ENCODE results near the gene SKI. TPM values are rescaled to one million over a fixed set of nuclear protein-coding genes. Genes with fewer than 3 reads are reported as not detected.
"Not testable (repeated sequence)": the region's sequence is repeated elsewhere in the genome, so short reads cannot be mapped to it uniquely, and the experiment has no call there.

Gene SKI
- total and polyA plus RNA-seq, 10 of the 15 experiments (the other 5 are each of a cell fraction or from before 2014, with no cell fraction given): 0.03 to 14.9 (median 0.96) TPM

DNA sequence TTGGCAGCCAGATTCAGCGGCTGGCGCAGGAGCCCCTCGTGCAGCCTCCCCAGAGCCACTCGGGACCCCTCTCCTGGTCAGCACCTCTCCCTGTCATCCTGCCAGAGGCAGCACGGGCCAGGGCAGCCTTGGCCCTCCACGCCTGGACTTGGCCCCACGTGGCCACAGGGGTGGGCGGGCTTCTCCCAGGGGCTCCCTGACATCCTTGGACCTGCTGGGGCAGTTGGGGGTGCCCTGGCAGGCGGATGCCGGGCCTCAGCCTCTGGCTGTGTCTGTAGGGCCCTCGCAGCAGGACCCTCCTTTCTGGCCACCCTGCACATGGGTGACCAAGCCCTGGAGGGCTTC, 103.1 kb downstream of the SKI start:
- Histone ChIP-seq H3K9me3 (replicated peaks; ENCODE audit: control insufficient read depth, insufficient read depth, low read length) (no peaks in the 10 kb centered on the region), H3K27ac (ENCODE audit: control insufficient read depth, insufficient read depth) (no peak overlapping the region), H3K9ac (ENCODE audit: control insufficient read depth, insufficient read depth, low read length) (no peak overlapping the region), H3K4me3 (no peak overlapping the region), H4K20me1 (ENCODE audit: control insufficient read depth, insufficient read depth) (no peaks in the 10 kb centered on the region), H3K36me3 (ENCODE audit: control insufficient read depth in 2 of 2, insufficient read depth in 2 of 2, low read length in 1 of 2) (no peaks in the 10 kb centered on the region), H3K4me2 (ENCODE audit: control insufficient read depth, insufficient read depth) (no peak overlapping the region), H3K79me2 (ENCODE audit: control insufficient read depth, insufficient read depth, low read length) (no peaks in the 10 kb centered on the region), H3K27me3 (replicated peaks in 1 of 2; ENCODE audit: control insufficient read depth in 2 of 2, insufficient read depth in 2 of 2, low read length in 1 of 2) (no peaks in the 10 kb centered on the region), H2AFZ (ENCODE audit: control insufficient read depth, low read depth, low read length) (no peak overlapping the region), H3K4me1 (ENCODE audit: control insufficient read depth, insufficient read depth, low read length) (no peaks in the 10 kb centered on the region)
- no TSS peak for BruUV-seq (replicated peaks)
- intact Hi-C loops (cut with micrococcal nuclease; ENCODE audit: unreplicated experiment): no loop called here
- SMC1A ChIA-PET (ENCODE audit: uncharacterized antibody, unreplicated experiment): no interaction called here
- no peak for FAIRE-seq
- in situ Hi-C loops (cut with MboI): no loop called here
- 40% methylated on average over 11 of the region's 11 CpGs for WGBS (ENCODE audit: insufficient coverage, insufficient replicate concordance, low lambda C conversion rate, missing lambda C conversion rate)
- no peak for TF ChIP-seq HCFC1 (IDR thresholded peaks at IDR 0.05; ENCODE audit: low read length)
- no peak for ATAC-seq
- DNase-seq (ENCODE audit: low read depth, low spot score): no peak
- RAD21 ChIA-PET (ENCODE audit: unreplicated experiment): no interaction called here
- CTCF ChIA-PET: no interaction called here
- POLR2A ChIA-PET: no interaction called here

DNA sequence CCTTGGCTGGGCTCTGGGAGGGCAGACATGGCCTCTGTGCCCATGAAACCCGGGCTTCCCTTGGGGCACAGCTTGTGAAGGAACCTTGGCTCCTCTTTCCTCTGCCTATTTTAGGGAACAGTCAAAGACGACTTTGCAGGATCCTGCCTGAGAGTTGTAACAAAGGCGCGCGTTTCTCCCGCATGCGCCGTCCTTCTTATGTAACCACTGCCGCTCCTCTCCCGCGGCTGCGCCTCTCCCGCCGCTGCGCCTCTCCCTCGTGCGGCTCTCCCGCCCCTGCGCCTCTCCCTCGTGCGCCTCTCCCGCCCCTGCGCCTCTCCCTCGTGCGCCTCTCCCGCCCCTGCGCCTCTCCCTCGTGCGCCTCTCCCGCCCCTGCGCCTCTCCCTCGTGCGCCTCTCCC, 103.5 kb downstream of the SKI start:
- H3K36me3 ChIP-seq (ENCODE audit: control insufficient read depth in 2 of 2, insufficient read depth in 2 of 2, low read length in 1 of 2); SMC1A ChIA-PET (ENCODE audit: uncharacterized antibody, unreplicated experiment); ATAC-seq; H4K20me1 ChIP-seq (ENCODE audit: control insufficient read depth, insufficient read depth); POLR2A ChIA-PET; BruUV-seq (replicated peaks); H3K4me2 ChIP-seq (ENCODE audit: control insufficient read depth, insufficient read depth); DNase-seq (ENCODE audit: low read depth, low spot score); FAIRE-seq; H3K4me3 ChIP-seq; H3K27me3 ChIP-seq (replicated peaks in 1 of 2; ENCODE audit: control insufficient read depth in 2 of 2, insufficient read depth in 2 of 2, low read length in 1 of 2); H3K4me1 ChIP-seq (ENCODE audit: control insufficient read depth, insufficient read depth, low read length); H3K9ac ChIP-seq (ENCODE audit: control insufficient read depth, insufficient read depth, low read length); H2AFZ ChIP-seq (ENCODE audit: control insufficient read depth, low read depth, low read length); H3K79me2 ChIP-seq (ENCODE audit: control insufficient read depth, insufficient read depth, low read length); H3K9me3 ChIP-seq (replicated peaks; ENCODE audit: control insufficient read depth, insufficient read depth, low read length); H3K27ac ChIP-seq (ENCODE audit: control insufficient read depth, insufficient read depth); intact Hi-C loops (cut with micrococcal nuclease; ENCODE audit: unreplicated experiment); in situ Hi-C loops (cut with MboI); RAD21 ChIA-PET (ENCODE audit: unreplicated experiment): not testable (repeated sequence)
- WGBS (ENCODE audit: insufficient coverage, insufficient replicate concordance, low lambda C conversion rate, missing lambda C conversion rate): 72% methylated on average over 15 of the region's 33 CpGs
- CTCF ChIA-PET: interaction anchor here (1.0 kb wide), 1 partner anchor 137 kb away, joined by 3 read pairs; the partner anchor contains the start of gene FAAP20

DNA sequence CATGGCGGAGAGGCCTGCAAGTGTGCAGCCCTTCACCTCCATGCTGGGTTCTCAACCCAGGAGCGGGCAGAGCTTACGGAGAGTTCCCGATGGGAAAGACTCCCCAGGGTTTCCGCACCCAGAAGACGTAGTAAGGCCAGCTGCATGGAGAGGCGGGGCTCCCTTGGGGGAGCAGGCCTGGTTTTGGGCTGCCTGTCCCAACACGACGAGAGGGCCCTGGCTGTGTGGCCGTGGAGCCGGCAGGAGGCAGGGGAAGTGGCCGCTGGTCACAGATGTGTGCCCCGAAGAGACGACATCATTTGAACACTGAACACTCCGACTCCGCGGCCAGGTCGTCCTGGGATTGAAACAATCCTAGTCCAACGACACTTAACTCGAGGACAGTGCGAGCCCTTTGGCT, 106.2 kb downstream of the SKI start:
- ChIA-PET POLR2A (no interaction called here), SMC1A (ENCODE audit: uncharacterized antibody, unreplicated experiment) (no interaction called here), RAD21 (ENCODE audit: unreplicated experiment) (no interaction called here), CTCF (no interaction called here)
- Histone ChIP-seq H3K27ac (ENCODE audit: control insufficient read depth, insufficient read depth) (no peak overlapping the region), H4K20me1 (ENCODE audit: control insufficient read depth, insufficient read depth) (no peaks in the 10 kb centered on the region), H2AFZ (ENCODE audit: control insufficient read depth, low read depth, low read length) (no peak overlapping the region), H3K9me3 (replicated peaks; ENCODE audit: control insufficient read depth, insufficient read depth, low read length) (no peaks in the 10 kb centered on the region), H3K4me2 (ENCODE audit: control insufficient read depth, insufficient read depth) (no peak overlapping the region), H3K9ac (ENCODE audit: control insufficient read depth, insufficient read depth, low read length) (no peak overlapping the region), H3K79me2 (ENCODE audit: control insufficient read depth, insufficient read depth, low read length) (no peaks in the 10 kb centered on the region), H3K36me3 (ENCODE audit: control insufficient read depth in 2 of 2, insufficient read depth in 2 of 2, low read length in 1 of 2) (no peaks in the 10 kb centered on the region), H3K4me3 (no peak overlapping the region), H3K27me3 (replicated peaks in 1 of 2; ENCODE audit: control insufficient read depth in 2 of 2, insufficient read depth in 2 of 2, low read length in 1 of 2) (no peaks in the 10 kb centered on the region), H3K4me1 (ENCODE audit: control insufficient read depth, insufficient read depth, low read length) (no peaks in the 10 kb centered on the region)
- no TSS peak for BruUV-seq (replicated peaks)
- intact Hi-C loops (cut with micrococcal nuclease; ENCODE audit: unreplicated experiment): no loop called here
- WGBS (ENCODE audit: insufficient coverage, insufficient replicate concordance, low lambda C conversion rate, missing lambda C conversion rate): 72% methylated on average over 20 of the region's 21 CpGs
- DNase-seq (ENCODE audit: low read depth, low spot score) (no peak), ATAC-seq (no peak), FAIRE-seq (no peak)
- in situ Hi-C loops (cut with MboI): no loop called here
- TF ChIP-seq, protein P1, sequence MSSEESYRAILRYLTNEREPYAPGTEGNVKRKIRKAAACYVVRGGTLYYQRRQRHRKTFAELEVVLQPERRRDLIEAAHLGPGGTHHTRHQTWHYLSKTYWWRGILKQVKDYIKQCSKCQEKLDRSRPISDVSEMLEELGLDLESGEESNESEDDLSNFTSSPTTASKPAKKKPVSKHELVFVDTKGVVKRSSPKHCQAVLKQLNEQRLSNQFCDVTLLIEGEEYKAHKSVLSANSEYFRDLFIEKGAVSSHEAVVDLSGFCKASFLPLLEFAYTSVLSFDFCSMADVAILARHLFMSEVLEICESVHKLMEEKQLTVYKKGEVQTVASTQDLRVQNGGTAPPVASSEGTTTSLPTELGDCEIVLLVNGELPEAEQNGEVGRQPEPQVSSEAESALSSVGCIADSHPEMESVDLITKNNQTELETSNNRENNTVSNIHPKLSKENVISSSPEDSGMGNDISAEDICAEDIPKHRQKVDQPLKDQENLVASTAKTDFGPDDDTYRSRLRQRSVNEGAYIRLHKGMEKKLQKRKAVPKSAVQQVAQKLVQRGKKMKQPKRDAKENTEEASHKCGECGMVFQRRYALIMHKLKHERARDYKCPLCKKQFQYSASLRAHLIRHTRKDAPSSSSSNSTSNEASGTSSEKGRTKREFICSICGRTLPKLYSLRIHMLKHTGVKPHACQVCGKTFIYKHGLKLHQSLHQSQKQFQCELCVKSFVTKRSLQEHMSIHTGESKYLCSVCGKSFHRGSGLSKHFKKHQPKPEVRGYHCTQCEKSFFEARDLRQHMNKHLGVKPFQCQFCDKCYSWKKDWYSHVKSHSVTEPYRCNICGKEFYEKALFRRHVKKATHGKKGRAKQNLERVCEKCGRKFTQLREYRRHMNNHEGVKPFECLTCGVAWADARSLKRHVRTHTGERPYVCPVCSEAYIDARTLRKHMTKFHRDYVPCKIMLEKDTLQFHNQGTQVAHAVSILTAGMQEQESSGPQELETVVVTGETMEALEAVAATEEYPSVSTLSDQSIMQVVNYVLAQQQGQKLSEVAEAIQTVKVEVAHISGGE (CRISPR knock-in tag; IDR thresholded peaks at IDR 0.05): no peak
- TF ChIP-seq BHLHE40 (IDR thresholded peaks at IDR 0.05; ENCODE audit: borderline replicate concordance in 1 of 2, low read depth in 2 of 2, low read length in 1 of 2) (no peak), KLF5 (IDR thresholded peaks at IDR 0.05; ENCODE audit: partially characterized antibody) (no peak), MEF2B (IDR thresholded peaks at IDR 0.05; ENCODE audit: partially characterized antibody, poor library complexity, severe bottlenecking) (no peak), YBX1 (IDR thresholded peaks at IDR 0.05) (no peak)
